ENCODE results near the gene BHLHE23.
A peak's percentile ranks its signal among the peaks of the same experiment; 100 is the strongest.

The BHLHE23 gene

DNA sequence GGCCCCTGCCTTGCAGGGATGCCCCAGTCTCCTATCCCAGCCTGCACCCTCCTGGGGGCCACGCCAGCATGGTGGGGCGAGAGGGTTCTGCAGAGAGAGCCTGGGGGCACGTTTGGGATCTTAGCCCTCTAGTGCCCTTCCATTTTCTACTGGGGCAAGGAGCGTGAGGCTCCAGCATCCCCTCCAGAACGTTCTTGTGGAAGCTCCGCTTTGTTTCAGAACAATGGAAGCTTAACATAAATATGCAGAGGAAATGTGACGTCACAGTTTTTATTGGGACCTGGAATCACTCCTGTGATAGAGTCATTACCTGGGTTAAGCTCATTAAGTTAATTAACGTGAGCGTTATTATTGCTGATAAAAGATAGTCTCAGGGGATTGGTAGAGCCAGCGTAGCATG is 19.6 kb downstream of the BHLHE23 start:
- DNase-seq: no peak

DNA sequence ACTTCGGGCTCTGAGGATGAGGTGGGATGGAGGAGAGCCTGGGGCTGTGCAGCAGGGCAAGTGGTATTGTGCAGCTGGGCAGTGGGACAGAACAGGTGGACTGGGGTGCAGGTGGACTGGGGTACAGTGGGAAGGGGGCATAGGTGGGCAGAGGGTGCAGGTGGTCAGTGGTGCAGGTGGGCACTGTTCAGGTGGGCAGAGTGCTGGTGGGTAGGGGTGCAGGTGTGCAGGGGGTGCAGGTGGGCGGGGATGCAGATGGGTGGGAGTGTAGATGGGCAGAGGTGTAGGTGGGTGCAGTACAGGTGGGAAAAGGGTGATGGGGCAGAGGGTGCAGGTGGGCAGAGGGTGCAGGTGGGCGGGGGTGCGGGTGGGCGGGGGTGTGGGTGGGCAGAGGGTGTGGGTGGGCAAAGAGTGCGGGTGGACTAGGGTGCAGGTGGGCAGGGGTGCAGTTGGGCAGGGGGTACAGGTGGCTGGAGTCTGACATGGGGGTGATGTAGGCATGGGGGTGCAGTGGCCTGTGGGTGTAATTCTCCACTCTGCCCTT is 20.4 kb downstream of the BHLHE23 start:
- DNase-seq: no peak

- no peak for DNase-seq
Measured at GRCh38 chr20:62985444-62985778, 21.4 kb downstream of the BHLHE23 start.

- DNase-seq: no peak
Measured at GRCh38 chr20:62984666-62985443, 21.9 kb downstream of the BHLHE23 start.

- no peak for DNase-seq
Measured at GRCh38 chr20:62983210-62983609, 23.6 kb downstream of the BHLHE23 start.

DNA sequence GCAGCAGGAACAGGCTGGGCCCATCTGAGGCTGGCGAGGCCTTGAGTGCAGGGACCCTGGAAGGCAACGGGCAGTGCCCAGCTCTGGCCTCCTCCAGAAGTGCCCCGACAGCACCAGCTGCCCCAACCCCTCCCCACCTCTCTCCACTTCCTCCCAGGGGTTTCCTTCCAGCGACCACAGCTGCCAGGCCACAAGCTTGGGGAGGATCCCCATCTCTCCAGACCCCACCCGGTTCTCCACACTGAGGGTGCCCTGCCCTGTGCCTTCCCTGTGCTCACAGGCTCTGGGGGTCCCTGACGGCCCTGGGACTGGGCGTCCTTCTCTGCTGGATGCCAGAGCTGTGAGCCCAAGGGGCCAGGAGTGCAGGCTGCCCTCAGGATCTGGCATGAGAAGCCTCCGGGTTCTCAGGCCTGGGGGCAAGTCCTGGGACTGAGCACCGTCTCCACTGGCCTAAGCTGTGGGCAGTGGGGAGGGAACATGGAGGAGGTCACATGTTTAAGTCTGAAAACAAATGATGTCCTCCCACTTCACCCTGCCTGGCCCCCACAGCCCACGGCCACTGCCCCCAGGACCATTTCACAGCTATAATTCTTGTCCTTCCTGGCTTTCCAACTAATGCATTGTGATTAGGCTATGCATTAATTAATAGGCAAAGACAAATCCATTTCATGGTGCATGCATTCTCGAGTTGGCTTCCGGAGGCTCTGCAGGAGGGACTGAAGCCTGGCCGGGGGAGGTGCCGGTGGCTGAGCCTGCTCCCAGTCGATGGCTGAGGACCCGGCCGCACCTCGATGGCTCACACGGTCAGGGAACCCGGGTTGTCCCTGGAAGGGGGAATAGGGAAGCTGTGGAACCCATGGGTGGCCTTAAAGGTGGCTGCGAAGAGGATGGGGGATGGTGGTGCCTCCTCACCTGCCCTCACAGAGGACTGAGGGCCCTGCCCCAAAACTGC is 24.4 kb downstream of the BHLHE23 start:
- DNase-seq: no peak

DNA sequence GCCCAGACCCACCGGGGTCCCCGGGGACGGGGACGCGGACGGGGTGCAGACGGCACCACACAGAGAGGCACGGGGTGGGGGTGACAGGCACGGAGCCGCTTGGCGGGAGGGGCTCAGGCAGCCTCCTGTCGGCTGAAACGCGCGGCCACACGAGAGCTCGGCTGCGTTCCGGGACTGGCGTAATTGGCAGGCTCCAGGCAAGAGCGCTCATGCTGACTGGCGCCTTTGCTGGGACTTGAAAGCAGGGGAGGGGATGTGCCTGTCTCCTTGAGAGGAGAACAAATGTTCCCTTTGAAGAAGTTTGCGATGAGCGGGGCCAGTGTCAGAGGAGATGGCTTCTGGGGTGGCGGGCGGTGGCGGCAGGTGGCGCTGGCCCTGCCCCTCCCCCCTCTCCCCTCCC is 25.8 kb downstream of the BHLHE23 start:
- DNase-seq: peak; percentile 50

DNA sequence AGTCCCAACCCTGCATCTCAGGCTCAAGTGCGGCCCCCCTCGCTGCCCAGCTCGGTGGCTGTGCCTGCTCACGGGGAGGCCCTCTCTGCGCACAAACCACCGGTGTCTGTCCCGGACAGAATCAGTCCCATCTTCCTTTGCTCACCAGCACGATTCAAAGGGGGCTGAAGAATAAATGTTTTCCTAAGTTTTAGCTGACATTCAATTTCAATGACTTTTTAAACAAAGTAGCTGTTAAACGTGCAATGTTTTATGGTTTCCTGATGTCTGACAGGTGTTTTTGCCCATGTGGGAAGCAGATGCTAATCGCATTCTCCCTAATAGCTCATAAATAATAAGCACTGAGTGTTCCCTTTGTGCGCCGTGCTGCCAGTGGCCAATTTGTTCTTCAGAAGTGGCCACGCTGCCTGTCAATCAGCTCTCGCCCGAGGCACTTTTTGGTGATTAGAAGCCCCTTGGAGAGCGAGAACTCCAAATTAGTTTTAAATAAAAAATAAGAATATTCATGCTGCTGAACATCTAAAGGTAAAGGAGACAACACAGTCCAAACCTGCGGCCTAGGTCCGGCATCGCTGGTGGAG is 26.3 kb downstream of the BHLHE23 start:
- no peak for DNase-seq

DNA sequence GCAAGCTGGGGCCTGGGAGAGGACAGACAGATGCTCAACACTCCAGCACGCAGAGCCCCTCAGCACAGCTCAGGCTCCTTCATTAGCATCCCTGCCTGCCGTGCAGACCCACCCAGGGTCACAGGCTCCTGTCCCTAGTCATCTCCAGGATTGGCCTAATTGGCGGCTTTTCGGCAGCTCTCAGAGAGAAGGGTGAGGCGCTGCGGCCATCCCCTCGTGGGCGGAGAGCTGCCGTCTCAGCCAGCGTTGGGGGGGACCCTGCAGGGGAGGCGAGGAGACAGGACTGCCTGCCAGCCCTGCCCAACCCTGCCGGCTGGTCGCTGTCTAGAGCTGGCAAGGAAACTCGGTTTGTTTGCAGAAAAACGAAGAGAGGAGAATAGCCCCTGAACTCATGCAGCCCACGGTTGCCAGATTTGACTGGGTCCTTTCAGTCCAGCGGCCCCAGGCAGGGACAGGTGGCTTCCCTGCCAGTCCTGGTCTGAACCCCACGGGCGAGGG is 26.8 kb downstream of the BHLHE23 start:
- no peak for DNase-seq

DNA sequence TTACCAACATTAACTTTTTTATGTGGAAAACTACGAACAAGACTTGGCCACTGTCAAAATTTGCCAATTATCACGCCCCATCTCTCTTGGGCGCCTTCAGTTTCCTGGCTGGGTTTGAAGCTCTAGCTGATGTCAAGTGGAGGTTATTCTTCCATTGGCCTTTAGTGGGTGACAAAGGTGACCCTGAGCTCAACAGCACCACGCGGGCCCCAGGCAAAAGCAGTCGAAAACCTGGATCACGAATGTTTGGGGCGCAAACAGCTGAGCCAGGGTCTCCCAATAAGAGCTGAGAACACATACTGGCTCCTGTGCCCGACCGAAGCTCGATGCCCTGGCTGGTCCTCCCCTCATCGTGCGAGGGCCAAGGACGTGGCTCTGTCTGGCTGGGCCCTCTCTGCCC is 27.5 kb downstream of the BHLHE23 start:
- no peak for DNase-seq

DNA sequence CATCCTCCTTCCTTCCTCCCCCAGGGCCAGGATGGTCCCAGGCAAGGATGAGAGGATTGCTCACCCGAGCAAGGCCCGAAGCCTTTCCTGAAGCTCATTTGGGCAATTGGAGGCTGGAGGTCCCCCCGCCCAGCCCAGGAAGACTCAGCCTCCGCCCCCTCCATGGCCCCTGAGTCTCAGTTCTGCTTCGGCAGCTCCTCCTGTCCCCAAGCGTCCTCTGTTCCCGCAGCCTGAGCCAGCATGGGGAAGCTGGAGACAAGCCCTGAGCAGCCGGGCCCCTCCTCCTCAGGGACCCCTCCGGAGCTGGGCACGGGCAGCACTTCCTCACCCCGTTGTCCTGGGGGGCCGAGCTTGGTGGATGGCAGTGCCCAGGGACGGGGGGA is 28.2 kb downstream of the BHLHE23 start:
- DNase-seq: no peak

GRCh38 chr20:62977613-62978560 is 28.9 kb downstream of the BHLHE23 start:
- DNase-seq: peak; percentile 89

- DNase-seq: no peak
Measured at GRCh38 chr20:62976886-62977285, 29.9 kb downstream of the BHLHE23 start.

- no peak for DNase-seq
Measured at GRCh38 chr20:62975812-62976508, 30.8 kb downstream of the BHLHE23 start.

DNA sequence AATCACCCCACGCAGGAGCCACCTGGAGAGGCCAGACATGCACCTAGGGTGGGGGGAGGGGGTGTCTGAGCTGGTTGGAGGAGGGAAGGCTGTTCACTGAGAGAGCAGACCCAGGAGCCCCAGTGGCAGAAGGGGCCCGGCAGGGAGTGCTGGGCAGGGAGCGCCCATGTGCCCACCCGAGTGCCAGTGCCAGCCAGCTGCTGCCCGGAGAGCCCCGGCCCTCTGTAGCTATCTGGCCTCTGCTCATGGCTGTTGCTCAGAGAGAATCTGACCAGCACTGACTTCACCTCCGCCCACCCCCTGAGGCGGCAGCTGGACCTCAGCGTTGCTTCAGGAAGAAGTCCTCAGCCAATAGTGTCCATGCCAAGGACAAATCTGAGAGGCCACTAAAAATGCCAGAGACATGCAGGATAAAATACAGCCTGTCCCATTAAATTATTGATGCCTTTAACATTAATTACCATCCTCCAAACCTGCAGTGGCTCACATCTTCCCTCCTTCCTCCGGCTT is 31.5 kb downstream of the BHLHE23 start:
- no peak for DNase-seq

DNA sequence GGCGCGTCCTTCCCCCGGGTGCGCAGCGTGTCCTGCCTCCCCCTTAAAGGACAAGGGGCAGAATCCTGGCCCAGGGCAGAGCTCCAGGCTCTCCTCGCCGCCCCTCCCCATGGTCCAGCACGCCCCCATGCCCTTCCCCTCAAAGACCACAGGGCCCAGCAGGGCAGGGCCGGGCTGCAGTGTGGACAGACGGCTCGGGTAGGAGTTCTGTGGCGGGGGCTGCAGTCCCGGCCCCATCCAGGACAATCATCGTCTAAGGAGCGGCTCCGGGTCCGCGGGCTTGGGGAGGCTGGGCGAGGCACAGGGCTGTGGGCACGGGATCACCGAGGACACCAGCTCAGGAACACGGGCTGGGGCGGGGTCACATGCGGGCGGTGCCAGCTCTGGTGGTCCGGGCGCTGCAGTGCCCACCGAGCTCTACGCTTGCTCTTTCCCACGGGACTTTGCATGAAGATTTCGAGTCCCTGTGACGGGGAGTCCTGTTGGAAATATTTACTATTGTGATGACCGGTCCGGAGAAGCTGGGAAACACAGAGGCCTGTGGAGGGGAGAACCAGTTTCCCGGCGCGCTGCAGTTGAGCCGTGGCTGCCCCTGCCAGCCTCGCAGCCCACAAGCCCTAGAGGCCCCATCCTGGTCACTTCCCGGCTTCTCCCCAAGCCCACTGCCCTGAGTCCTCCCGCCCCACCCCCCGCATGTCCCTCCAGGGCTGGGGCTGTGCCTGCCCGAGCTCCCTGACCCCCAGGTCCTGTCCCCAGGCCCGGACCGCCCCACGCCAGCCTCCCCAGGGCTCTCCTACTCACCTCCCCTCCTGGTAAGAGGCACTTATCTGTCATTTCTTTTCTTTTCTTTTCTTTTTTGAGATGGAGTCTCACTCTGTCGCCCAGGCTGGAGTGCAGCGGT is 33.7 kb downstream of the BHLHE23 start:
- no peak for DNase-seq

DNA sequence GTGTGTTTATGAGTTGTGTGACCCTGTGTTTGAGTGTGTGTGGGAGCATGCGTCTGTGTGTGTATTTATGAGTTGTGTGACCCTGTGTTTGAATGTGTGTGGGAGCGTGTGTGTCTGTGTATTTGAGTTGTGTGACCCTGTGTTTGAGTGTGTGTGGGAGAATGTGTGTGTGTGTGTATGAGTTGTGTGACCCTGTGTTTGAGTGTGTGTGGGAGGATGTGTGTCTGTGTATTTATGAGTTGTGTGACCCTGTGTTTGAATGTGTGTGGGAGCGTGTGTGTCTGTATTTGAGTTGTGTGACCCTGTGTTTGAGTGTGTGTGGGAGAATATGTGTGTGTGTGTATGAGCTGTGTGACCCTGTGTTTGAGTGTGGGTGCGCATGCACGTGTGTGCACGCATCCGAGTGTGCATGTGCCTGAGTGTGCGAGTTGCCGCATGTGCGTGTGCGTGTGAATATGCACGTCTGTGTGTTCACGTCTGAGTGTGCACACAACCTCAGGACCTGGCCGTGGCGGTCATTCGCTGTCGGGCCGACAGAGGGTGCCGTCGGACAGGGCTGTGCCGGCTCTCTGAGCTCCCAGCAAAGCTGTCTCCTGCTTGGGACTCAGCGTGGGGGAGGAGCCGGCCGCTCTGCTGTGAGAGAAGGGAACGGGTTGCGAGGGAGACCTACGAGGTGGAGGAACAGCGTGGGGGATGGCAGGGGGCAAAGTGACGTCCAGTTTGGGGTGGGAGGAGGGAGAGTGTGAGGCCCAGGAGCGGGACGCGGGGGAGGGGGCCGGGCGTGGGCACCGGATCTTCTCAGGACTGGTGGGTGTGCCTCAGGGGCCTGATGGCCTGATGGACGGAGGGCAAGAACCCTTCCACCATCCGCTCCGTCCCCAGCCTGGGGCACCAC is 34.6 kb downstream of the BHLHE23 start:
- DNase-seq: peak; percentile 87

DNA sequence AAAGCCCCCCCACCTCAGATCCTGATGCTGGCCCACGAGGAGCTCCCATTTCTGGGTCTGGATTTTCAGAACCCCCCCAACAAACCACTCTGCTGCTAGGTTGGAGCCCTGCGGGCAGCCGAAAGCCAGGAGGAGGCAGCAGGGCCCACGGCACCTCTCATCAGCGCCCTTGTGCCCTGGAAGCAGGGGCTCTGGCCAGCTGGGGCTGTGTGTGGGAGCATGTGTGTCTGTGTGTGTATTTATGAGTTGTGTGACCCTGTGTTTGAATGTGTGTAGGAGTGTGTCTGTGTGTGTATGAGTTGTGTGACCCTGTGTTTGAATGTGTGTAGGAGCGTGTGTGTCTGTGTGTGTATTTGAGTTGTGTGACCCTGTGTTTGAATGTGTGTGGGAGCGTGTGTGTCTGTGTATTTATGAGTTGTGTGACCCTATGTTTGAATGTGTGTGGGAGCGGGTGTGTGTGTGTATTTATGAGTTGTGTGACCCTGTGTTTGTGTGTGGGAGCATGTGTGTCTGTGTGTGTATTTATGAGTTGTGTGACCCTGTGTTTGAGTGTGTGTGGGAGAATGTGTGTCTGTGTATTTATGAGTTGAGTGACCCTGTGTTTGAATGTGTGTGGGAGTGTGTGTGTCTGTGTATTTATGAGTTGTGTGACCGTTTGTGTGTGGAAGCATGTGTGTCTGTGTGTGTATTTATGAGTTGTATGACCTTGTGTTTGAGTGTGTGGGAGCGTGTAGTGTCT is 35.4 kb downstream of the BHLHE23 start:
- DNase-seq: no peak
